Activated CD4-positive, alpha-beta T cell treated with anti-CD3 and anti-CD28 coated beads for 36 hours (primary cell): Measurements from ENCODE around the gene DUSP9. TPM values are rescaled to one million over a fixed set of nuclear protein-coding genes. Genes with fewer than 3 reads are reported as not detected.

Source experiments
- ATAC-seq: fragments of 200-7000 bp; cut with Tn5 transposase; one replicate; pipeline ENCODE4 v1.10.0; 2021; ENCODE audit warnings: mild to moderate bottlenecking, moderate library complexity
- CTCF ChIA-PET: fragments of 350-600 bp; sonication (Branson Sonifier 250); formaldehyde crosslinking; loops from one replicate; lab custom pipeline; 2021; ENCODE audit warnings: antibody characterized with exemption; lab: Charles Lee
- POLR2A ChIA-PET: fragments of 350-600 bp; sonication (Branson Sonifier 250); formaldehyde crosslinking; loops from one replicate; lab custom pipeline; 2021; ENCODE audit warnings: antibody characterized with exemption, inconsistent platforms; lab: Charles Lee
- DNase-seq: peaks from one replicate; pipeline ENCODE4 v3.0.0-alpha.2; 2020
- H3K27ac Mint-ChIP-seq: one replicate; pipeline ENCODE4 v1.8.0; 2021; ENCODE audit warnings: mixed read lengths
- H3K27me3 Mint-ChIP-seq: one replicate; pipeline ENCODE4 v1.8.0; 2021; ENCODE audit warnings: mixed read lengths
- H3K36me3 Mint-ChIP-seq: one replicate; pipeline ENCODE4 v1.8.0; 2021; ENCODE audit warnings: low read depth, mixed read lengths
- H3K4me1 Mint-ChIP-seq: one replicate; pipeline ENCODE4 v1.8.0; 2021; ENCODE audit warnings: mixed read lengths
- H3K4me3 Mint-ChIP-seq: one replicate; pipeline ENCODE4 v1.8.0; 2021; ENCODE audit warnings: mild to moderate bottlenecking, moderate library complexity, mixed read lengths
- H3K9me3 Mint-ChIP-seq: one replicate; pipeline ENCODE4 v1.8.0; 2021; ENCODE audit warnings: low read depth, mixed read lengths
- intact Hi-C, 2 experiments: fragments of 100-400 bp; cut with DNase I in 1 of 2; cut with micrococcal nuclease in 1 of 2; formaldehyde crosslinking; loops; one replicate each; pipeline versions ENCODE4 v1.14.2 to v1.15.1; 2022 to 2024; cut with DNase I, micrococcal nuclease
- total RNA-seq, 2 experiments: library from RNA; stranded (reverse); gene quantifications; one replicate each; pipeline ENCODE4 v1.2.3, GENCODE V29; 2021

DUSP9 gene
- total RNA-seq, 2 experiments from 2014 or later, result 0.12 to 0.14 TPM

DNA sequence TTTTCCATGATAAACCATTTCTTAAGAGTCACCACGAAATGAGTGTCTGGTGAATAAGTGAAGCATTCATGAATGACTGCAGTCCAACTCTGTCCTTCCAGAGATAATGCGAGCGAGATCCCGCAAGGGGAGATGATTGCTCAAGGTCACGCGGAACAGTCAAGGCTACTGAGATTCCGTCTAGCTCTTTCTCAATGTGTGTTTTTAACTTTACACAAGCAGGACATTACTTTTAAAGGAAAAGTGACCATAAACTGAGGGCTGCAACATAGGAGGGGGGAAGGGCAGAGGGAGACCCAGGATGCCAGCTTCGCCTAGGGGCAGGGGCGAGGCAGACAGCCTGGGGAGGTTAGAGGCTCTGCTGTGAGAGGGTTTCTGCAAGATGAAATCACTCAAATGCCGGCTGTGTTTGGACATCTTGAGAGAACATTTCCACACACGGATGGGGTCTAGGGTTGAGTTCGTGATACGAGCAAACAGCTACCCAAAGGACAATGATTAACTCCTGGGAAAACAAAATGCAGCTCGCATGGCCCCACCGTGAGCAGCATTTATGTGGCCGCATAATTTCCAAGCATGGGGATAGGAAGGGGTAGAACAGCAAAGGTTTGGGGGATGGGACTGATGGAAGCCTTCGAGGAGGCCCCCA lies 24.2 kb upstream of the DUSP9 start:
- Mint-ChIP-seq H3K9me3 (no peaks in the 10 kb centered on the region), H3K27ac (no peak overlapping the region), H3K4me1 (no peaks in the 10 kb centered on the region), H3K4me3 (no peak overlapping the region), H3K36me3 (no peaks in the 10 kb centered on the region), H3K27me3 (no peaks in the 10 kb centered on the region)
- DNase-seq, result no peak
- no peak for ATAC-seq
- POLR2A ChIA-PET, result no interaction called here
- intact Hi-C loops, result no loop called here
- CTCF ChIA-PET, result interaction anchor here (0.9 kb wide), 1 partner anchor 13 kb away, joined by 3 read pairs; no protein-coding TSS in a partner anchor

DNA sequence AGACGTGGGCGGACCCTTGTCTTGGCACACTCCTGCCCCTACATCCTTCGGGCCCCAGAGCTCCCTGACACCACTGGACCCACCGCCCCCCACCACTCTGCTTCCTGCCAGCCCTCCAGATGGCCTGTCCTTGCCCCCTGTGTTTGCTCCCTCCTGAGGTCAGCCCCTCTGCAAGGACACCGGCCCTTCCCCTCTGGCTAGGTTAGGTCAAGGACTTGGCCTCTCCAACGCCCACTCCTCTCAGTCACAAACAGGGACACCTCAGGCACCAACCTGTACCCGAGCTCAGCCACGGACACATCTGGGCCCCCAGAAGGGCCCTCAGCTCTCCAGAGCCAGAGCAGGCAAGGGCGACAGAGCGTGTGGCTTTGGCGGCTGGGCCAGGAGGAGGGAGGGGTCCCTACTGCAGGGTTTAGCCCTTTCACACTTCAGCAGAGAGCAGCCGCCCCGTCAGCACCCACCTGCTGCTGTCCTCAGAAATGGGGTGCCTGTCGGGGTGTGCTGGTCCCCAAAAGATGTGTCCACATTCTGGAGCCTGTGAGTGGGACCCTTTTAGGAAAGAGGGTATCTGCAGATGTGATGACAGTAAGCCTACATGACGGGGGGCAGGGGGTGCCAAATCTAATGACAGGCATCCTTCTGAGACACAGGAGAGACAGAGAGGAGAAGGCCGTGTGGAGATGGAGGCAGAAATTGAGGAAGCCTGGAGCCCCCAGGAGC lies 23.5 kb upstream of the DUSP9 start:
- Mint-ChIP-seq H3K4me1 (no peaks in the 10 kb centered on the region), H3K9me3 (no peaks in the 10 kb centered on the region), H3K27me3 (no peaks in the 10 kb centered on the region), H3K27ac (no peak overlapping the region), H3K36me3 (no peaks in the 10 kb centered on the region), H3K4me3 (no peak overlapping the region)
- ATAC-seq, result no peak
- POLR2A ChIA-PET, result no interaction called here
- intact Hi-C loops, result no loop called here
- DNase-seq, result no peak
- CTCF ChIA-PET, result no interaction called here

DNA sequence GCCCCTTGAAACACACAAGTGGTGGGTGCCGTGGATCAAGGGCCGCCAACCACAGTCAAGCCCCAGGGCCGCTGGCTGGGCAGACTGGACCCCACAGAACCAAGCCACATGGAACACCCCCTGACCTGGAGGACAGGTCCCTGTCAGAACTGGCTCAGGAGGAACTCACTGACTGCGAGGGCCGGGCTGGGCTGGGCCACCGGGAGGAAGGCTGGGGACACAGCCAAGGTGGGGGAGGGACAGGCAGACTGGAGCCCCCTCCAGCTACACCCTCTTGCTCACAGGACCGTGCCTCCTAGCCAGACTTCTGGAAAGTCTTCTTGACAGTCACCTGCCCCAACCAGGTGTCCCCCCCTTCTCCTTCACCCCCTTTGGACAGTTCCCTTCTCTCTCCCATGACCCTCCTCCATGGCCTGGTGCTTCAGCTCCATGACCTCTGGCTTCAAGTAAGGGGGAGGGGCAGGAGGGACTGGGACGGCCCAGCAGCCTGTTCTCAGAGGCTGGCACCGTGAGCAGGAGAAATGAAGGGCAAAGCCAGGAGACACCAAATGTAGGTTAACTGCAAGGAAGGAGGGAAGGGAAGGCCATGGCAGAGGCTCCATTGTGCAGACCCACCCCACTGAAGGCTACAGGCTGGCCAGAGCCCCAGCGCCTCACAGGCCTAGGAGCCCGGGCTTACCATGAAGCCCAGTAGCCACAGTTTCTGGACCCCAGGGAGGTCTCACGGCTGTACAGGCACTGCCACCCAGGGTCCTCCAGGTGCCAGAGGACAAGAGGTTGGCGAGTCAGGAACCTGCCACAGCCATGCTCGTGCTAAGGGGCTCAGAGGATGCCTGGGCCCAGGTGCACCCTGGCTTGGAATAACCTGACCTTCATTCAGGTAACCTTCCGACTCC lies 22.6 kb upstream of the DUSP9 start:
- H3K4me3 Mint-ChIP-seq, result no peak overlapping the region
- no peaks in the 10 kb centered on the region for H3K9me3 Mint-ChIP-seq
- no peaks in the 10 kb centered on the region for H3K27me3 Mint-ChIP-seq
- ChIA-PET POLR2A (no interaction called here), CTCF (no interaction called here)
- intact Hi-C loops, result no loop called here
- H3K36me3 Mint-ChIP-seq, result no peaks in the 10 kb centered on the region
- no peak for ATAC-seq
- H3K4me1 Mint-ChIP-seq, result no peaks in the 10 kb centered on the region
- no peak overlapping the region for H3K27ac Mint-ChIP-seq
- DNase-seq, result no peak

DNA sequence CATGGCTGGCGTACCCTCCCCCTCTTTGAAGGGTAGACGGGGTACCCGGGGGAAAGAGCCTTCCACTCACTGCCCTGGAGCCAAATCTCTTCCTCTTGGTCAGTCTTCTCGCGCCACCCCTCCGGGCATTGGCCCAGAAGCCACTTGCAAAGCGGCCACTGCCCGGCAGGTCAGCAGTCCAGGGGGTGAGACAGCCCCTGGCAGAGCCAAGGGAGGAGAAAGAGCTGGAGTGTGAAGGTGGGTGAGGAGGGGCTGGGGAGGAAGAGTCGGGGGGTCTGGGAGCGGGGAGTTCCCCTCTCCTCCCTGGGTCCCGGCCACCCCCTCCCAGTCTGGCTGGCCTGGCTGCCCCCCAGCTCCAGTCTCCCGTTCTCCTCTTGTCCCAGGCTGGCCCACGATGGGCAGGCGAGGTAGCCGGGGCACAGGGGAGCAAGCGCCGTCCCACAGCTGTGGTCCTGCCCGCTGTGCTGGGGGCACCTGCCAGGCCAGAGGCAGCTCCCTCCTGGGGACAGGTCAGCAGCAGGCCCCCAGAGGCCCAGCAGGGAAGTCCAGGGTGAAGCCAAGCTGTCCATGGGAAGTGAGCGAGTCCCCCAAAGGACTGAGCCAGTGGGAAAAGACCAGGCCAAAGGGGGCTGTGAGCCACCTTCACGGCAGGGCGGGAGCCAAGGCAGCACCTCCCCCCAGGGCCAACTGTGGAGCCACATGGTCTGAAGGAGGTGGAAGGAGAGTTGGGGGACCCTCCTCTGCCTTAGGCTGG lies 21.6 kb upstream of the DUSP9 start:
- no peaks in the 10 kb centered on the region for H3K27me3 Mint-ChIP-seq
- H3K4me1 Mint-ChIP-seq, result no peaks in the 10 kb centered on the region
- H3K36me3 Mint-ChIP-seq, result no peaks in the 10 kb centered on the region
- CTCF ChIA-PET, result no interaction called here
- H3K9me3 Mint-ChIP-seq, result no peaks in the 10 kb centered on the region
- no peak overlapping the region for H3K4me3 Mint-ChIP-seq
- DNase-seq (no peak), ATAC-seq (no peak)
- intact Hi-C loops, result no loop called here
- H3K27ac Mint-ChIP-seq, result no peak overlapping the region
- POLR2A ChIA-PET, result no interaction called here

DNA sequence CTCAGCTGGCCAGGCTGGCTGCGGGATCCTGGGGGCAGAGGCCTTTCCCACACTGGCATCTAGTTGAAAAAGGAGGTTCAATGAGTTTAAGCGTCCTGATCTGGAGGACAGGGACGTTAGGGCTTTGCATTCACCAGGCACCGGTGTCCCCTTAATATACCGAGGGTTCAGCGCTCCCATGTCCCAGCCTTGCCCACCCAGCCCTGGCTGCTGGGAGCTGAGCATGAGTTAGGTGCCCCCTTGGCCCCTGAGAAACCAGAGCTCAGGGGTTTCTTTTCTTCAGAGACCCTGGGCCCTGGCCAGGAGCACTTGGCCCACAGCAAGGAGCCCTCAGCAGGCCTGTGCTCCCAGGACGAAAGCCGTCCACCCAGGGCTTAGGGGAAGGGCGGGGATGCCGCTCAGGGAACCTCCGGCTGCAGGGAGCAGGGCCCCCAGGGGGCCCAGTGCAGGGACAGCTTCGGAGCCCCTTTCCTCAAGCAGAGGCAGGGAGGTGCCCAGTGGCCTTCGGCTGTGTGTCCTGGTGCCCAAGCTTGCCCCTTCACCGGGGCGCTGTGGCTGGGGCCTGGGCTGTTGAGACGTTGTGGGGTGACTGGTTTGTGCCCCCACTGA lies 20.9 kb upstream of the DUSP9 start:
- ChIA-PET CTCF (no interaction called here), POLR2A (no interaction called here)
- Mint-ChIP-seq H3K9me3 (peaks cover 1% of the 10 kb centered on the region), H3K4me1 (no peaks in the 10 kb centered on the region), H3K36me3 (no peaks in the 10 kb centered on the region), H3K4me3 (no peak overlapping the region), H3K27me3 (peaks cover 1% of the 10 kb centered on the region), H3K27ac (no peak overlapping the region)
- ATAC-seq (no peak), DNase-seq (no peak)
- intact Hi-C loops, result no loop called here

DNA sequence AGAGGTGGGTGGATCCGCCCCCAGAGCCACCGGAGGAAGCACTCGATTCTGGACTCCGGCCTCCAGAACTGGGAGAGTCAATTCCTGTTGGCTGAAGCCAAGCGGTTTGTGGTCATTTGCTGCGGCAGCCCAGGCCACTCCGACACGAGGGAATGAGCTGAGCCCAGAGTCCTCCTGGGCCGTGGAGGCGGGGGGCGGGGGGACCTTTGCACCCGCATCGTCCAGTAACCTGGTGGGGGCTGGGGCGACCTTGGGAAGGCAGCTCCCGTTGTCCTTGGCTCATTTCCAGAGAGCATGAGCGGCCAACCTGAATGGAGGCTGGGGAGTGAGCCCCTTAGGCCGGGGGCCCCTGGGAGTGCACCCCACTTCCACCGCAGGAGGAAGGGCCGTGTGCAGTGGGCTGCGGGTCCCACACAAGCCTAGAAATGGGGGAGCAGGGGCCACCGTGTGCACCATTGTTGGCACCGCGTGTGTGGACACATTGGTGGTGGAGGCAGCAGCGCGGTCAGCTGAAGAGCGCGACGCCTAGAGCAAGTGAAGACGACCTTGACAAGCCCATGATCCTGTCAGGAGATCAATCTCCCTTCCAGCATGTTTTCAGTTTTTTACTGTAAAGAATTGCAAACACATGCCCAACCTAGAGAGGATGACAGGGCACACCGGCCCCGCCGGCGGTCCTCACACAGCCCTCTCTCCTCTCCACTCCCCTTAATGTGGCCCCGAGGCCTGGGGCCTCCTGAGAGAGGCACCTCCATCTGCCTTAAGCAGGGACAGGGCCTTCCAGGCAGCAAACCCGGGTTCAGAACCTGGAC lies 19.9 kb upstream of the DUSP9 start:
- no peak overlapping the region for H3K27ac Mint-ChIP-seq
- ATAC-seq, result no peak
- peaks cover 2% of the 10 kb centered on the region for H3K27me3 Mint-ChIP-seq
- ChIA-PET POLR2A (no interaction called here), CTCF (no interaction called here)
- H3K4me1 Mint-ChIP-seq, result no peaks in the 10 kb centered on the region
- peaks cover 2% of the 10 kb centered on the region for H3K9me3 Mint-ChIP-seq
- no peak overlapping the region for H3K4me3 Mint-ChIP-seq
- no peak for DNase-seq
- intact Hi-C loops, result no loop called here
- no peaks in the 10 kb centered on the region for H3K36me3 Mint-ChIP-seq

DNA sequence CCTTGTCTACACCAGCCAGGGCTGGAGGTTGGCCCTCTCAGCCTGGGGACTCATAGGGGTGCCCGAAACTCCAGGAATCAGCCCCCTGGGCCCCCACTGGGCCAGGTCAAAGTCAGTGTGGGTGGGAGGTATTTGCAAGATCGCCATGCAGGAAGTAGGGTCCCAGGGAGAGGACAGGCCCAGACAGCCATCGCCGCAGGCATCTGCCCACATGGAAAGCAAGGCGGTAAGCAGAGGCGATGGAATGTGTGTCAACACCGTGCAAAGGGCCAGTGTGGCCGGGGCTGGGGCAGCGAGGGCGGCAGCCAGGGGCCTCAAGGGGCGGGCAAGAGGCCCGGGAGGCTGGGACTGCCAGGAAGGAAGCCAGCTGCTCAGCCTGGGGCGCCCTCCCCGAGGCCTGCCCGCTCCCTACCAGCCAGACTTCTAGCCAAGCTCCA lies 19.3 kb upstream of the DUSP9 start:
- H3K4me1 Mint-ChIP-seq, result no peaks in the 10 kb centered on the region
- no peaks in the 10 kb centered on the region for H3K36me3 Mint-ChIP-seq
- peaks cover 2% of the 10 kb centered on the region for H3K9me3 Mint-ChIP-seq
- DNase-seq (no peak), ATAC-seq (no peak)
- H3K27ac Mint-ChIP-seq, result no peak overlapping the region
- peaks cover 2% of the 10 kb centered on the region for H3K27me3 Mint-ChIP-seq
- intact Hi-C loops, result no loop called here
- POLR2A ChIA-PET, result no interaction called here
- CTCF ChIA-PET, result no interaction called here
- no peak overlapping the region for H3K4me3 Mint-ChIP-seq

DNA sequence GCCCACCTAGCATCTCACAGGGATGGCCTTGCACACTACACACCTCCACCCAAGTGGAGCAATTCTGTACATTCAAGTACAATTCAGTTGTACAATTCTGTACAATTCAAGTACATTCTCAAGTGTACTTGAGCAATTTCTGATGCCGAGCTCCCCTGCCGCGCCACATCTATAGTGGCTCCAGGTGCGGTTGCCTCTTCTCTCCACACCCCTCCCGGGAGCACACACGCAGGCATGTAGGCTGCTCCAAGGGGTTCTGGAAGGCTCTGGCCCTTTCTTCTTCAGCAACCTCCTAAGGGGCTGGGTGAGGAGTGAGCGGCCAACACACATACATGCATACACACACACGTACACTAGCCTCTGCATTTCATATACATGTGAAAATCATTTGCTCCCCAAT lies 18.9 kb upstream of the DUSP9 start:
- H3K27ac Mint-ChIP-seq, result no peak overlapping the region
- intact Hi-C loops, result no loop called here
- H3K4me1 Mint-ChIP-seq, result no peaks in the 10 kb centered on the region
- H3K27me3 Mint-ChIP-seq, result peaks cover 2% of the 10 kb centered on the region
- peaks cover 2% of the 10 kb centered on the region for H3K9me3 Mint-ChIP-seq
- ChIA-PET POLR2A (no interaction called here), CTCF (no interaction called here)
- no peak overlapping the region for H3K4me3 Mint-ChIP-seq
- DNase-seq (no peak), ATAC-seq (no peak)
- H3K36me3 Mint-ChIP-seq, result no peaks in the 10 kb centered on the region

DNA sequence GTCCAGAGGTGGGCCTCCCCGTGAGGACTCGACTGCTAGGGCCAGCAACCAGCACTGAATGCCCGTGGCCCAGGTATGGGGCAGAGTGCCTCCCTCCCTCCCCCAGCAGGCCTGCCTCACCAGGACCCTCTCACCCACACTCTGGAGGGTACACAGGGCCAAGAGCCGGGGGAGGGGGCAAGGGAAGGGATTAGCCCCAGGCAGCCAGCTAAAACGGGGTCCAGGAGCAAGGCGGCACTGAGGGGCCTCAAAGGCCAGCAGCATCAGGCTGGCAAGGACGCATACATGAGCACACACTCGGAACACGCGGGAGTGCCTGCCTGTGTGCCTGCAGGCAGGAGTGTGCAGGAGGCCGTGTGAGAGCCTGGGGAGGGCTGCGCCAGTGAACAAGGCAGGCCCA lies 18.3 kb upstream of the DUSP9 start:
- DNase-seq (no peak), ATAC-seq (no peak)
- no peaks in the 10 kb centered on the region for H3K36me3 Mint-ChIP-seq
- peaks cover 2% of the 10 kb centered on the region for H3K9me3 Mint-ChIP-seq
- intact Hi-C loops, result no loop called here
- H3K4me1 Mint-ChIP-seq, result no peaks in the 10 kb centered on the region
- ChIA-PET CTCF (no interaction called here), POLR2A (no interaction called here)
- peaks cover 2% of the 10 kb centered on the region for H3K27me3 Mint-ChIP-seq
- no peak overlapping the region for H3K4me3 Mint-ChIP-seq
- H3K27ac Mint-ChIP-seq, result no peak overlapping the region

DNA sequence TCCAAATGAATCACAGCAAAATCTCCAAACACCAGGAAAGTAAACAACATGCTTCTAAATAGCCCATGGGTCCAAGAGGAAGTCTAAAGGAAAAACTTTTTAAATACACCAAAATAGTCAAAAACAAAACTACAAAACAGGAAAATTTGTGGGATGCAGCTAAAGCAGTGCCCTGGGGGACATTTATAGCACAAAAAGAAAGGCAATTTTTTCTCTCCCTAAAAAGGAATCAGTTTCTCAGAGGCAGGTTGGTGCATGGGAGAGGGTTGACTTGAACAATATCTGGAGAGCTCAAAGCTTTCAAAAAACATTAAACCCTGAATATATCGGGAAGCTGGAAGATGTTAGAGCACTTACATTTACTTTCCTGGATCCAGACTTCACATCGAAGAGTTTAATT lies 15.7 kb upstream of the DUSP9 start:
- no peaks in the 10 kb centered on the region for H3K4me1 Mint-ChIP-seq
- peaks cover 2% of the 10 kb centered on the region for H3K27me3 Mint-ChIP-seq
- H3K27ac Mint-ChIP-seq, result no peak overlapping the region
- peaks cover 2% of the 10 kb centered on the region for H3K9me3 Mint-ChIP-seq
- POLR2A ChIA-PET, result no interaction called here
- intact Hi-C loops, result no loop called here
- CTCF ChIA-PET, result interaction anchor here (0.8 to 1.2 kb wide), 4 partner anchors 14 to 38 kb away, joined by 3 to 4 read pairs (median 3); no protein-coding TSS in a partner anchor
- no peak for ATAC-seq
- H3K36me3 Mint-ChIP-seq, result no peaks in the 10 kb centered on the region
- H3K4me3 Mint-ChIP-seq, result no peak overlapping the region
- no peak for DNase-seq
